ENCODE results near the gene NADK. TPM values are rescaled to one million over a fixed set of nuclear protein-coding genes. Genes with fewer than 3 reads are reported as not detected.

Gene NADK
- total and polyA plus RNA-seq, 2 of the 13 experiments (the other 11 are each of a cell fraction or from before 2014, with no cell fraction given) = 56.6 to 60.1 TPM

DNA sequence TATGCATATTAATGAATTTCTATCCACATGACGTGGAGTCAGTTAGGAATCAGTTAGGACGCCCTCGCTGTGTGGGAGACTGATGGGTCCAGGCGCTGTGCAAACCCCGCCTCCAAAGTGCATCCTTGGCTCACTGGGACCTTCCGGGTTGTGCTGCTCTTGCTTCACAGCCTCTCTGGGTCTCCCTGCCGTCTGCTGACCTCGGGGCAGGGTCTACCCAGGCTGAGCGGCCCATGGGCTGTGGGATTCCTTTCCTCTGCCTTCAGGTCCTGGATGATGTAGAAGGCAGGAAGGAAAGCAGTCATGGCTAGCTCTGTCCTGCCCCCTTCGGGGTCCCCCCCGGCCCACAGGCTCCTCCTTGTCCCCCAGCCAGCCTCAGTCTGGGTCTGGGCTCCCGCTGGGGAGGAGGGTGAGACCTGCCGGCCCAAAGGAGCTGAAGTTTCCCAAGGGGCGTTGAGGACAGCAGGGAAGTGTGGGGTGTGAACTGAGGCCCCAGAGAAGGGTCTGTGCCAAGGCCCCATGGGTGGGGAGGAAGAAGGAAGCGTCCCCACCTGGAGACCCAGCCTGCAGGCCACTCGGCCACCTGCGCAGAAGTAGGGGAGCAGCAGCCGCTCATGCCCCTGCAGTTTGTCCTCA lies 29.5 kb downstream of the NADK start (continued):
- TF ChIP-seq, protein P1, sequence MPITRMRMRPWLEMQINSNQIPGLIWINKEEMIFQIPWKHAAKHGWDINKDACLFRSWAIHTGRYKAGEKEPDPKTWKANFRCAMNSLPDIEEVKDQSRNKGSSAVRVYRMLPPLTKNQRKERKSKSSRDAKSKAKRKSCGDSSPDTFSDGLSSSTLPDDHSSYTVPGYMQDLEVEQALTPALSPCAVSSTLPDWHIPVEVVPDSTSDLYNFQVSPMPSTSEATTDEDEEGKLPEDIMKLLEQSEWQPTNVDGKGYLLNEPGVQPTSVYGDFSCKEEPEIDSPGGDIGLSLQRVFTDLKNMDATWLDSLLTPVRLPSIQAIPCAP (CRISPR knock-in tag; IDR thresholded peaks at IDR 0.05; ENCODE audit: low read depth) = no peak
- TF ChIP-seq MED13 (CRISPR knock-in tag; IDR thresholded peaks at IDR 0.05) (no peak), ZFP36L2 (CRISPR knock-in tag; IDR thresholded peaks at IDR 0.05) (no peak), ZNF18 (CRISPR knock-in tag; IDR thresholded peaks at IDR 0.05; ENCODE audit: insufficient replicate concordance) (no peak), ZNF569 (CRISPR knock-in tag; IDR thresholded peaks at IDR 0.05; ENCODE audit: borderline replicate concordance) (no peak), ARID2 (CRISPR knock-in tag; IDR thresholded peaks at IDR 0.05; ENCODE audit: borderline replicate concordance) (no peak), NFKBIZ (CRISPR knock-in tag; IDR thresholded peaks at IDR 0.05) (no peak), NFYB (CRISPR knock-in tag; IDR thresholded peaks at IDR 0.05) (no peak), ZNF619 (CRISPR knock-in tag; IDR thresholded peaks at IDR 0.05) (0 out of 2 replicates have a peak, but pooled peaks have one; percentile 60), XBP1 (CRISPR knock-in tag; IDR thresholded peaks at IDR 0.05) (no peak), LBX2 (CRISPR knock-in tag; IDR thresholded peaks at IDR 0.05; ENCODE audit: borderline replicate concordance) (no peak), KDM5A (IDR thresholded peaks at IDR 0.05; ENCODE audit: borderline replicate concordance, low read length) (no peak), THRA (CRISPR knock-in tag; IDR thresholded peaks at IDR 0.05; ENCODE audit: borderline replicate concordance) (no peak), ZNF777 (CRISPR knock-in tag; IDR thresholded peaks at IDR 0.05) (peak; percentile 52; the same call in 1 of the 2 replicates), ZNF547 (CRISPR knock-in tag; IDR thresholded peaks at IDR 0.05) (no peak), SOX13 (IDR thresholded peaks at IDR 0.05) (no peak), SOX13 (CRISPR knock-in tag; conservative IDR thresholded peaks at IDR 0.05 in 1 of 2, IDR thresholded peaks at IDR 0.05 in 1 of 2) (no peak), GZF1 (CRISPR knock-in tag; IDR thresholded peaks at IDR 0.05) (no peak), PTBP1 (IDR thresholded peaks at IDR 0.05; ENCODE audit: low read depth, low read length, poor library complexity, severe bottlenecking) (no peak), HNF1B (CRISPR knock-in tag; IDR thresholded peaks at IDR 0.05) (peak; percentile 52; the same call in 1 of the 2 replicates), ZSCAN9 (CRISPR knock-in tag; IDR thresholded peaks at IDR 0.05; ENCODE audit: borderline replicate concordance) (no peak), ZNF224 (CRISPR knock-in tag; IDR thresholded peaks at IDR 0.05) (no peak), ZNF101 (CRISPR knock-in tag; IDR thresholded peaks at IDR 0.05; ENCODE audit: borderline replicate concordance, low read depth) (no peak), ZSCAN30 (CRISPR knock-in tag; IDR thresholded peaks at IDR 0.05) (no peak), SP4 (CRISPR knock-in tag; IDR thresholded peaks at IDR 0.05) (no peak)

Data from HepG2 (cell line).